Progenitor cell of endocrine pancreas (in vitro differentiated cells): ENCODE data around the gene NFS1. TPM values are rescaled to one million over a fixed set of nuclear protein-coding genes. Genes with fewer than 3 reads are reported as not detected.

Experiments
- DNase-seq: peaks from one replicate; pipeline ENCODE4 v3.0.0; 2021; ENCODE audit warnings: low spot score; ENCODE audit not compliant: unreplicated experiment
- H3K27ac Mint-ChIP-seq: 2 replicates; pipeline ENCODE4 v1.8.0; 2021; ENCODE audit warnings: mild to moderate bottlenecking, moderate library complexity, mixed read lengths
- H3K27me3 Mint-ChIP-seq: 2 replicates; pipeline ENCODE4 v1.8.0; 2021; ENCODE audit warnings: mixed read lengths
- H3K36me3 Mint-ChIP-seq: 2 replicates; pipeline ENCODE4 v1.8.0; 2022; ENCODE audit warnings: mixed read lengths; ENCODE audit not compliant: insufficient read depth
- H3K4me1 Mint-ChIP-seq: 2 replicates; pipeline ENCODE4 v1.8.0; 2021; ENCODE audit warnings: low read depth, mixed read lengths
- H3K4me3 Mint-ChIP-seq: 2 replicates; pipeline ENCODE4 v1.8.0; 2021; ENCODE audit warnings: low read depth, mild to moderate bottlenecking, moderate library complexity, mixed read lengths
- H3K9me3 Mint-ChIP-seq: 2 replicates; pipeline ENCODE4 v1.8.0; 2021; ENCODE audit warnings: low read depth, mixed read lengths
- total RNA-seq: library from RNA; stranded (reverse); gene quantifications from 2 replicates; pipeline ENCODE4 v1.2.1, GENCODE V29; 2021
- TF ChIP-seq, protein P1 (sequence below): fragments of 200-600 bp; sonication (generic); IDR thresholded peaks from one replicate; pipeline ENCODE4 v1.5.0; 2021; ENCODE audit warnings: antibody characterized with exemption, mild to moderate bottlenecking; ENCODE audit not compliant: unreplicated experiment

The NFS1 gene
- total RNA-seq, 1 donor from 2014 or later = 13.7 TPM

DNA sequence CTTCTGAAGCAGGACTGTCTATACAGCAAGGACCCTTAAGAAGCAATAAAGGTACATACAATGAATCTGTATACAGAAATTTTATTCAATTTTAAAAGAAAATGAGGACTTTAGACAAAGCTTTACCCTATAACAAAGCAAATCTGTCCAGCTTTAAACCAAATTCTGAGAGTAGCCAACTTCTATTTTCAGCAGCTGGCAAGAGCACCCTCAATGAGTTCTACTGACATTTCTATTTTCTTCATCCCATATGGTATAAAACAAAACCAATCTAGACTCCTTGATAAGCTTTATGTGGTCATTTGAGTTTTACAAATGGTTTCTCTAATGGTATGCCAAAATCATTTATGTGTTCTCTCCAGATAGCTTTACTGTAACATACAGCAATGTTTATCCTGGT lies 47.2 kb downstream of the NFS1 start:
- TF ChIP-seq, protein P1, sequence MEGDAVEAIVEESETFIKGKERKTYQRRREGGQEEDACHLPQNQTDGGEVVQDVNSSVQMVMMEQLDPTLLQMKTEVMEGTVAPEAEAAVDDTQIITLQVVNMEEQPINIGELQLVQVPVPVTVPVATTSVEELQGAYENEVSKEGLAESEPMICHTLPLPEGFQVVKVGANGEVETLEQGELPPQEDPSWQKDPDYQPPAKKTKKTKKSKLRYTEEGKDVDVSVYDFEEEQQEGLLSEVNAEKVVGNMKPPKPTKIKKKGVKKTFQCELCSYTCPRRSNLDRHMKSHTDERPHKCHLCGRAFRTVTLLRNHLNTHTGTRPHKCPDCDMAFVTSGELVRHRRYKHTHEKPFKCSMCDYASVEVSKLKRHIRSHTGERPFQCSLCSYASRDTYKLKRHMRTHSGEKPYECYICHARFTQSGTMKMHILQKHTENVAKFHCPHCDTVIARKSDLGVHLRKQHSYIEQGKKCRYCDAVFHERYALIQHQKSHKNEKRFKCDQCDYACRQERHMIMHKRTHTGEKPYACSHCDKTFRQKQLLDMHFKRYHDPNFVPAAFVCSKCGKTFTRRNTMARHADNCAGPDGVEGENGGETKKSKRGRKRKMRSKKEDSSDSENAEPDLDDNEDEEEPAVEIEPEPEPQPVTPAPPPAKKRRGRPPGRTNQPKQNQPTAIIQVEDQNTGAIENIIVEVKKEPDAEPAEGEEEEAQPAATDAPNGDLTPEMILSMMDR = no peak
- Mint-ChIP-seq H3K4me3 (no peak overlapping the region), H3K36me3 (peaks cover 2% of the 10 kb centered on the region), H3K27ac (no peak overlapping the region), H3K9me3 (no peaks in the 10 kb centered on the region), H3K4me1 (peaks cover 9% of the 10 kb centered on the region), H3K27me3 (no peaks in the 10 kb centered on the region)
- DNase-seq = no peak

DNA sequence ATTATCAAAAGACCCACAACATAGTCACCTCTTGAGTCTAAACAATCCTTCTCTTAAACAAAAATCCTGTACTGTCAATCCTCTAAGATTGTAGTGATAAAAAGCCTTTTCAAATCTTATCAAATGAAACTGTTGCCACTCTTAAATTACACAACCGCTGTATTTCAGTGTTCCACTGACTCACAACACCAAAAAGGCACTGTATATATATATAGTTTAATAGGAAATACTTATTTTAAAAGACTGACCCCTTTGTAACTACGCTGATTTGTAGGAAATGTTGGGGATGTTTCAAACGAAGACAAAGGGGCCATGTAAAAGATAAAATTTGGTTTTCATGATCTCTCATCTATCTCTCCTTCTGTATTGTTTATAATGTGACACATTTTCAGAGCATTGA lies 48.5 kb downstream of the NFS1 start:
- peaks cover 9% of the 10 kb centered on the region for H3K4me1 Mint-ChIP-seq
- no peaks in the 10 kb centered on the region for H3K9me3 Mint-ChIP-seq
- no peak for DNase-seq
- H3K36me3 Mint-ChIP-seq = peaks cover 2% of the 10 kb centered on the region
- peak overlapping the region; percentile 5 for H3K27ac Mint-ChIP-seq
- TF ChIP-seq, protein P1 = no peak
- H3K27me3 Mint-ChIP-seq = no peaks in the 10 kb centered on the region
- no peak overlapping the region for H3K4me3 Mint-ChIP-seq

DNA sequence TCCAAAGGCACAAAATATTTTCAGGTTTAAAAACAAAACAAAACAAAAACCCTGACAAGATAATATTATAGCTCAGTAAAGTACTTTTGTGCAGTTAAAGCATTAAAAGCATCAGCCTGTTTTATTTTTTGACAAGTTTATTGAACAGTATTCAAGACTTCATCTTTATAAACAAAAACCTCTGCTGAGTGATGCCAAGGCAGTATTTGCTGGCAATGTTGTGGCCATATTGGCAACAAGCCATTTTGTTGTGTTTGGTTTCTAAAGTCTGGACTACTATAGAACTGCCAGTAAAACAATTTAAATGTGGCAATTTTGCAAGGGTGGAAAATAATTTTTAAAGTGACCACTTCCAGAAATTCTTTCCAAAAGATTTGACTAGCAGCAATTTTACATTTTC lies 50.3 kb downstream of the NFS1 start:
- no peak for DNase-seq
- H3K9me3 Mint-ChIP-seq = no peaks in the 10 kb centered on the region
- peaks cover 2% of the 10 kb centered on the region for H3K36me3 Mint-ChIP-seq
- H3K27me3 Mint-ChIP-seq = no peaks in the 10 kb centered on the region
- H3K27ac Mint-ChIP-seq = no peak overlapping the region
- peaks cover 9% of the 10 kb centered on the region for H3K4me1 Mint-ChIP-seq
- H3K4me3 Mint-ChIP-seq = no peak overlapping the region
- TF ChIP-seq, protein P1 = no peak

DNA sequence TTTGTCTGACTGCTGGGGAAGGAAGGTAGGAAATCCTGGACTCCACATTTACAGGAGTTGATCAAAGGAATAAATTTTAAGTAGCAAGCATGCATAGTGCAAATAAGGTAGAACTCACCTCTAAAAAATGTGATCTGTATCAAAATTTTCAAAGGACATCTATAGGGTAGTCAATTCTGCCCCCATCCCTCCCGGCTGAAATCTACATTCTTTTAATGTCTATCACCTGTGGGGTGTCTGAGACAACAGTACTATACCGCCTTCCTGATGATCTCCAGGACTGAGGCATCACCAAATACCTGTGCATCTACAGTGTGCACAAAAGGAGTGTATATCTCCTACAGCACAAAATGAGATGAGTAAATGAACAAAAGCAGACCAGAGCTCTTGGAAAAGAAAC lies 54.3 kb downstream of the NFS1 start:
- DNase-seq = no peak
- Mint-ChIP-seq H3K4me1 (no peaks in the 10 kb centered on the region), H3K27me3 (no peaks in the 10 kb centered on the region), H3K9me3 (no peaks in the 10 kb centered on the region), H3K27ac (no peak overlapping the region), H3K36me3 (no peaks in the 10 kb centered on the region), H3K4me3 (no peak overlapping the region)
- TF ChIP-seq, protein P1 = no peak

DNA sequence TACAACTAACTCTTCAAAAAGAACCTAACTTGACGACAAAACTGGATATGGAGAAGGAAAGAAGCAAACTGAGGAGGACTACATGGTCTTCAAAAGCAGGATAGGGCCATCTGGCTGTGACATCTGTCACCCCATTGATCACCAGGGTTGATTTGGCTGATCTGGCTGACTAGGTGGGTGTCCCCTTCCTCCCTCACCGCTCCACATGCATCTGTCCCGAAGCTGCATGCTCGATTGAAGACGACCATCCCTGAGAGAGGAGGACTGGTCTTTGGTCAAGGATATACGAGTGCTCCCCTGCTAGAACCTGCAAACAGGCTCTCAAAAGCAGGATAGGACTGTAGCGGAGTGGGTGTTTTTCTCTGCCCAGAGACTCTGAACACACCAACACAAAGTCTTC lies 56.1 kb downstream of the NFS1 start:
- Mint-ChIP-seq H3K36me3 (no peaks in the 10 kb centered on the region), H3K27ac (peak overlapping the region; percentile 3), H3K4me3 (no peak overlapping the region), H3K9me3 (no peaks in the 10 kb centered on the region), H3K27me3 (no peaks in the 10 kb centered on the region), H3K4me1 (no peaks in the 10 kb centered on the region)
- TF ChIP-seq, protein P1 = no peak
- DNase-seq = no peak
